ENCODE data around the gene ZNF777. TPM values are rescaled to one million over a fixed set of nuclear protein-coding genes. Genes with fewer than 3 reads are reported as not detected.
A peak's percentile ranks its signal among the peaks of the same experiment; 100 is the strongest.
"Not testable (repeated sequence)": the region's sequence is repeated elsewhere in the genome, so short reads cannot be mapped to it uniquely, and the experiment has no call there.

The ZNF777 gene
- total RNA-seq, 2 donors from 2014 or later: 9.7 to 11.1 TPM

GRCh38 chr7:149414171-149414570, 46.7 kb downstream of the ZNF777 start:
- peak overlapping the region; percentile 68 for H3K4me3 Mint-ChIP-seq
- peaks cover 11% of the 10 kb centered on the region for H3K27me3 Mint-ChIP-seq (ENCODE audit: insufficient read depth)
- TF ChIP-seq CTCF (conservative IDR thresholded peaks at IDR 0.05): no peak

GRCh38 chr7:149413083-149413482, 47.8 kb downstream of the ZNF777 start:
- not testable (repeated sequence) for H3K4me1 ChIP-seq (ENCODE audit: control insufficient read depth, insufficient read depth, low read length); H3K27me3 ChIP-seq (ENCODE audit: control insufficient read depth, insufficient read depth, low read length, poor library complexity, severe bottlenecking); H3K9ac ChIP-seq (ENCODE audit: extremely low read depth, low read length, poor library complexity, severe bottlenecking); H3K9me3 Mint-ChIP-seq; H3K4me3 ChIP-seq (ENCODE audit: low read length); H3K9me3 ChIP-seq (ENCODE audit: control insufficient read depth, low read length); H3K4me3 Mint-ChIP-seq; DNase-seq; H3K36me3 Mint-ChIP-seq (ENCODE audit: low read depth); H3K4me1 Mint-ChIP-seq; H3K36me3 ChIP-seq (ENCODE audit: control insufficient read depth, insufficient read depth, low read length); H3K27ac Mint-ChIP-seq; H3K27ac ChIP-seq (ENCODE audit: low read depth, low read length)
- peaks cover 11% of the 10 kb centered on the region for H3K27me3 Mint-ChIP-seq (ENCODE audit: insufficient read depth)
- 89 to 100% methylated on average over 2 to 3 of the region's 3 CpGs for WGBS, 2 experiments (ENCODE audit: insufficient coverage in 1 of 2, insufficient read length in 1 of 2)

More at GRCh38 chr7:149414171-149414570, 46.7 kb downstream of the ZNF777 start:
- Mint-ChIP-seq H3K27ac (no peak overlapping the region), H3K36me3 (ENCODE audit: low read depth) (no peaks in the 10 kb centered on the region), H3K9me3 (peaks cover 3% of the 10 kb centered on the region), H3K4me1 (peaks cover 4% of the 10 kb centered on the region)
- Histone ChIP-seq H3K4me3 (ENCODE audit: low read length) (peak overlapping the region; percentile 70), H3K4me1 (ENCODE audit: control insufficient read depth, insufficient read depth, low read length) (no peaks in the 10 kb centered on the region), H3K9ac (ENCODE audit: extremely low read depth, low read length, poor library complexity, severe bottlenecking) (no peak overlapping the region), H3K9me3 (ENCODE audit: control insufficient read depth, low read length) (no peaks in the 10 kb centered on the region), H3K27me3 (ENCODE audit: control insufficient read depth, insufficient read depth, low read length, poor library complexity, severe bottlenecking) (peaks cover 5% of the 10 kb centered on the region), H3K27ac (ENCODE audit: low read depth, low read length) (no peak overlapping the region), H3K36me3 (ENCODE audit: control insufficient read depth, insufficient read depth, low read length) (no peaks in the 10 kb centered on the region)
- WGBS, 2 experiments (ENCODE audit: insufficient coverage in 1 of 2, insufficient read length in 1 of 2): 80 to 88% methylated on average over 4 to 5 of the region's 5 CpGs
- DNase-seq: no peak

GRCh38 chr7:149409895-149410294, 51.0 kb downstream of the ZNF777 start:
- Mint-ChIP-seq H3K27ac (no peak overlapping the region), H3K4me3 (no peak overlapping the region), H3K9me3 (peaks cover 3% of the 10 kb centered on the region), H3K27me3 (ENCODE audit: insufficient read depth) (peaks cover 12% of the 10 kb centered on the region), H3K4me1 (peaks cover 4% of the 10 kb centered on the region), H3K36me3 (ENCODE audit: low read depth) (no peaks in the 10 kb centered on the region)
- Histone ChIP-seq H3K4me3 (ENCODE audit: low read length) (no peak overlapping the region), H3K9ac (ENCODE audit: extremely low read depth, low read length, poor library complexity, severe bottlenecking) (no peak overlapping the region), H3K9me3 (ENCODE audit: control insufficient read depth, low read length) (no peaks in the 10 kb centered on the region), H3K36me3 (ENCODE audit: control insufficient read depth, insufficient read depth, low read length) (no peaks in the 10 kb centered on the region), H3K4me1 (ENCODE audit: control insufficient read depth, insufficient read depth, low read length) (no peaks in the 10 kb centered on the region), H3K27me3 (ENCODE audit: control insufficient read depth, insufficient read depth, low read length, poor library complexity, severe bottlenecking) (peaks cover 5% of the 10 kb centered on the region), H3K27ac (ENCODE audit: low read depth, low read length) (no peak overlapping the region)
- WGBS, 2 experiments (ENCODE audit: insufficient coverage in 1 of 2, insufficient read length in 1 of 2): 91 to 100% methylated on average over 1 to 6 of the region's 6 CpGs
- no peak for TF ChIP-seq CTCF (conservative IDR thresholded peaks at IDR 0.05)
- no peak for DNase-seq

- Mint-ChIP-seq H3K4me1 (no peaks in the 10 kb centered on the region), H3K9me3 (no peaks in the 10 kb centered on the region), H3K36me3 (ENCODE audit: low read depth) (no peaks in the 10 kb centered on the region), H3K4me3 (no peak overlapping the region), H3K27me3 (ENCODE audit: insufficient read depth) (peaks cover 4% of the 10 kb centered on the region), H3K27ac (no peak overlapping the region)
- Histone ChIP-seq H3K9ac (ENCODE audit: extremely low read depth, low read length, poor library complexity, severe bottlenecking) (no peak overlapping the region), H3K4me3 (ENCODE audit: low read length) (no peak overlapping the region), H3K27ac (ENCODE audit: low read depth, low read length) (no peak overlapping the region), H3K36me3 (ENCODE audit: control insufficient read depth, insufficient read depth, low read length) (no peaks in the 10 kb centered on the region), H3K4me1 (ENCODE audit: control insufficient read depth, insufficient read depth, low read length) (no peaks in the 10 kb centered on the region), H3K9me3 (ENCODE audit: control insufficient read depth, low read length) (no peaks in the 10 kb centered on the region), H3K27me3 (ENCODE audit: control insufficient read depth, insufficient read depth, low read length, poor library complexity, severe bottlenecking) (no peaks in the 10 kb centered on the region)
- TF ChIP-seq CTCF (conservative IDR thresholded peaks at IDR 0.05): no peak
- DNase-seq: no peak
- WGBS, 2 experiments (ENCODE audit: insufficient coverage in 1 of 2, insufficient read length in 1 of 2): 90 to 92% methylated on average over 4 to 6 of the region's 6 CpGs
Measured at GRCh38 chr7:149404825-149405224, 56.0 kb downstream of the ZNF777 start.
